AG04450 (cell line): ENCODE measurements around the gene TFPI. TPM values are rescaled to one million over a fixed set of nuclear protein-coding genes. Genes with fewer than 3 reads are reported as not detected.

Experiments used
- CTCF ChIA-PET: fragments of 300-600, 350-600 bp; formaldehyde crosslinking; extraction: SDS; loops from one replicate; lab custom pipeline; 2022; ENCODE audit warnings: antibody characterized with exemption, inconsistent platforms; lab: Charles Lee
- POLR2A ChIA-PET: fragments of 350-600 bp; formaldehyde crosslinking; extraction: SDS; loops from one replicate; lab custom pipeline; 2021; ENCODE audit warnings: antibody characterized with exemption, inconsistent platforms; lab: Yijun Ruan, JAX
- DNase-seq: peaks from one replicate; pipeline ENCODE4 v3.0.0-alpha.2; 2011; ENCODE audit warnings: low read depth, low spot score
- H3K27ac ChIP-seq: one replicate; pipeline ENCODE4 v1.5.1; 2012; ENCODE audit warnings: low read depth, low read length, control low read depth
- H3K27me3 ChIP-seq: one replicate; pipeline ENCODE4 v1.6.0; 2012; ENCODE audit warnings: low read length; ENCODE audit not compliant: control insufficient read depth, insufficient read depth
- H3K4me3 ChIP-seq: 2 replicates; pipeline ENCODE4 v1.5.1; 2011; ENCODE audit warnings: mild to moderate bottlenecking, low read depth, low read length, control low read depth
- H3K9me3 ChIP-seq: 2 replicates; pipeline ENCODE4 v1.5.1; 2012; ENCODE audit warnings: low read length; ENCODE audit not compliant: control insufficient read depth, insufficient read depth
- polyA plus RNA-seq: library from polyadenylated mRNA; depleted of rRNA; stranded (reverse); fragments of >200 nt; gene quantifications from 2 replicates; pipeline ENCODE4 v1.2.3, GENCODE V29; 2011
- TF ChIP-seq, protein P1 (sequence below): IDR thresholded peaks from 2 replicates; pipeline ENCODE4 v1.5.1; 2011; ENCODE audit warnings: low read depth, low read length, control low read depth, inconsistent platforms

Gene TFPI
- polyA plus RNA-seq, 1 experiment, result 91.2 TPM

DNA sequence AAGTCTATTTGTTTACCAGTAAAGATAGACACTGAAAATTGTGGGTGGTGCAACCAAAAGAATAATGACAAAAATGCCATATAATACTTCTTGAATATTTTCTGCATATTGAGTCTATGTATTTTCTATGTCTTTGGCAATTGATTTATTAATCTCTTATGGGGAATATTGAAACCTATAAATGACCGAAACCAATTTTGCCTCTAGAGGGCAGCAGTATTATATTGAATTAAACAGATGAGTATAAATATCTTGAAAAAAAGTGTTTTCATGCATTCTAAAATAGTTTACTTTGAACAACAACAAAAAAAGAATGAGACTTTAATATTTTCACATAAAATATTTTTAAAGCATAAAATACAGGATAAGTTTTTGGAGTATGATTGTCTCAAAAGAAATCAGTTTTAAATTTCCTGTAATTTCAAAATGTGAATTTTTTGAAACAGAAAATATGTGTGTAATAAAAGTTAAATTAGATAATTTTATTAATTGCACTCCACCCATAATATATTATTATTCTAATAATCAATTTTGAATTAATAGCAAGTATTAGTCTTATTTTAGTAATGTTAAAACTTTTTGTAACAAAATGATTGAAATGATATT, 56.3 kb downstream of the TFPI start:
- TF ChIP-seq, protein P1, sequence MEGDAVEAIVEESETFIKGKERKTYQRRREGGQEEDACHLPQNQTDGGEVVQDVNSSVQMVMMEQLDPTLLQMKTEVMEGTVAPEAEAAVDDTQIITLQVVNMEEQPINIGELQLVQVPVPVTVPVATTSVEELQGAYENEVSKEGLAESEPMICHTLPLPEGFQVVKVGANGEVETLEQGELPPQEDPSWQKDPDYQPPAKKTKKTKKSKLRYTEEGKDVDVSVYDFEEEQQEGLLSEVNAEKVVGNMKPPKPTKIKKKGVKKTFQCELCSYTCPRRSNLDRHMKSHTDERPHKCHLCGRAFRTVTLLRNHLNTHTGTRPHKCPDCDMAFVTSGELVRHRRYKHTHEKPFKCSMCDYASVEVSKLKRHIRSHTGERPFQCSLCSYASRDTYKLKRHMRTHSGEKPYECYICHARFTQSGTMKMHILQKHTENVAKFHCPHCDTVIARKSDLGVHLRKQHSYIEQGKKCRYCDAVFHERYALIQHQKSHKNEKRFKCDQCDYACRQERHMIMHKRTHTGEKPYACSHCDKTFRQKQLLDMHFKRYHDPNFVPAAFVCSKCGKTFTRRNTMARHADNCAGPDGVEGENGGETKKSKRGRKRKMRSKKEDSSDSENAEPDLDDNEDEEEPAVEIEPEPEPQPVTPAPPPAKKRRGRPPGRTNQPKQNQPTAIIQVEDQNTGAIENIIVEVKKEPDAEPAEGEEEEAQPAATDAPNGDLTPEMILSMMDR, result peak; percentile 60
- H3K4me3 ChIP-seq, result no peak overlapping the region
- no peak for DNase-seq
- H3K27me3 ChIP-seq, result no peaks in the 10 kb centered on the region
- POLR2A ChIA-PET, result no interaction called here
- H3K27ac ChIP-seq, result no peak overlapping the region
- H3K9me3 ChIP-seq, result peaks cover 3% of the 10 kb centered on the region; the same call in 1 of the 2 replicates
- CTCF ChIA-PET, result interaction anchor here (0.9 to 8.6 kb wide), 8 partner anchors 48 to 345 kb away, joined by 3 to 792 read pairs (median 26); no protein-coding TSS in a partner anchor

DNA sequence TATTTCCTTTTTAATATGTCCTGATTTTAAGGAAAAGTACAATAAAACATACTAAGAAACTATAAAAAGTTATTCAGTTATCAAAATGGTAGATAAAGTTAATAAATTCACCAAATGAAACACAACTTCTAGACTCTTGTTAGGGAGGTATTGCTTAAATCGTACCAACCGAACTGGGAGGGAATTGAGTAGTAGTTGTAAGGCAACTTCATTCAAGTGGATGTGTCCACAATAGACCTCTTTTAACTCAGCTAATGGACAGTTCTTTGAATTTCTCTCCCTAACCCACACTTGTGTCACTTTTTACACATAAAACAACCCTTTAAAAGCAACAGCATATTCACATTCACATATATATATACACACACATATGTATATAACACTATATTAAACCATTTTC, 57.1 kb downstream of the TFPI start:
- H3K9me3 ChIP-seq, result peaks cover 5% of the 10 kb centered on the region; the same call in 1 of the 2 replicates
- no peaks in the 10 kb centered on the region for H3K27me3 ChIP-seq
- no peak overlapping the region for H3K4me3 ChIP-seq
- no peak for DNase-seq
- TF ChIP-seq, protein P1, result no peak
- no peak overlapping the region for H3K27ac ChIP-seq
- ChIA-PET POLR2A (no interaction called here), CTCF (interaction anchor here (1.0 kb wide), 1 partner anchor 84 kb away, joined by 9 read pairs; no protein-coding TSS in a partner anchor)

DNA sequence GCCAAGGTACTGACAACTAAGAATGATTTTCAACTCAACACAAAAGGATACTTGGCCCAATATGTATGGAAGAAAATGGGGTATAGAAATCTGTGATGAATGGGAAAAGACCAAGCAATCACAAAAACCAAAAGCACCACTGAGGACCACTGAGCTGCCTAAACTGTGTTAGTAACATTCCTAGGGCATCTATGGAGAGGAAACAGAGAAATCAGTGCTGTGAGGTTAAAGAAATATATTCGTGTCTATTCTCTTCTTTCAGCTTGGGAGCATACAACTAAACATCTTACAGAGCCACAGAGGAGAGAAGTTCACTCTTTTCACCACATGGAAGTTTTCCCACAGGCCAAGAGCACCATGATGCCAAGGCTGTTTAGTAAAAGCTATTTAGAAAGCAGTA, 58.9 kb downstream of the TFPI start:
- ChIA-PET CTCF (interaction anchor here (0.5 to 1.8 kb wide), 3 partner anchors 30 to 348 kb away, joined by 3 to 32 read pairs (median 5); no protein-coding TSS in a partner anchor), POLR2A (no interaction called here)
- H3K9me3 ChIP-seq, result peaks cover 5% of the 10 kb centered on the region; the same call in 1 of the 2 replicates
- TF ChIP-seq, protein P1, result no peak
- DNase-seq, result no peak
- no peak overlapping the region for H3K4me3 ChIP-seq
- H3K27ac ChIP-seq, result no peak overlapping the region
- H3K27me3 ChIP-seq, result no peaks in the 10 kb centered on the region

DNA sequence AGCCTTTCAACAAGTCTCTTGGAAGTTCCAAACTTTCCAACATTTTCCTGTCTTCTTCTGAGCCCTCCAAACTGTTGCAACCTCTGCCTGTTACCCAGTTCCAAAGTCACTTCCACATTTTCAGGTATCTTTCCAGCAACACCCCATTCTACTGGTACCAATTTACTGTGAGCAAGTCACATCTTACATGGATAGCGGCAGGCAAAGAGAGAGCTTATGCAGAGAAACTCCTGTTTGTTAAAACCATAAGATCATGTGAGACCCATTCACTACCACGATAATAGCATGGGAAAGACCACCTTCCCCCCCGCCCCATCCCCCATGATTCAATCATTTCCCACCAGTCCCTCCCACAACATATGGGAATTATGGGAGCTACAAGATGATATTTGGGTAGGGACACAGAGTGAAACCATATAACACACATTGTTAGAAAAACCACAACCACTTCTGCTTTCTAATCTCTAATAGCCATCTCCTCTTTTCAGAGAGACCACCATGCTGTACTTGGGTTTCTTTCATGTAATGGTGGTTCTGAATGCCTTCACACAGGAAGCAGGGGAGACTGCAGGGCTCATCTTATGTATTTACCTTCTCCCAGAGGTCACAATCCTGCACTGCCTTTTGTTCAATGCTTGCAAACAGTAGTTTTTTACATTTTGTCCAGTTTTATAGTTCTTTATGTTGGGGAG, 60.2 kb downstream of the TFPI start:
- Histone ChIP-seq H3K4me3 (no peak overlapping the region), H3K9me3 (peaks cover 5% of the 10 kb centered on the region; the same call in 1 of the 2 replicates), H3K27me3 (no peaks in the 10 kb centered on the region), H3K27ac (no peak overlapping the region)
- no peak for DNase-seq
- ChIA-PET POLR2A (no interaction called here), CTCF (interaction anchor here (0.6 to 2.2 kb wide), 3 partner anchors 87 to 349 kb away, joined by 3 to 11 read pairs (median 3); no protein-coding TSS in a partner anchor)
- TF ChIP-seq, protein P1, result no peak

DNA sequence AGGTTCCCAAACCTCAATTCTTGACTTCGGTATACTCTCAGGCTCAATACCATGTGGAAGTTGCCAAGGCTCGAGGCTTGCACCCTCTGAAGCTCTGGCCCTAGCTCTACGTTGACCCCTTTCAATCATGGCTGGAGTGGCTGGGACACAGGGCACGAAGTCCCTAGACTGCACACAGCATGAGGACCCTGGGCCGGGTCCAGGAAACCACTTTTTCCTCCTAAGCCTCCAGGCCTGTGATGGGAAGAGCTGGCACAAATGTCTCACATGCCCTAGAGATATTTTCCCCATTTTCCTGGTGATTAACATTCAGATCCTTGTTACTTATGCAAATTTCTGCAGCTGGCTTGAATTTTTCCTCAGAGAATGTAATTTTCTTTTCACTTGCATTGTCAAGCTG, 61.1 kb downstream of the TFPI start:
- POLR2A ChIA-PET, result no interaction called here
- TF ChIP-seq, protein P1, result no peak

More for the DNA sequence above, 61.1 kb downstream of the TFPI start:
- peaks cover 5% of the 10 kb centered on the region; the same call in 1 of the 2 replicates for H3K9me3 ChIP-seq
- CTCF ChIA-PET, result interaction anchor here (1.4 to 2.2 kb wide), 2 partner anchors 88 to 350 kb away, joined by 3 to 11 read pairs; no protein-coding TSS in a partner anchor
- H3K27ac ChIP-seq, result no peak overlapping the region
- no peak for DNase-seq
- H3K27me3 ChIP-seq, result no peaks in the 10 kb centered on the region
- no peak overlapping the region for H3K4me3 ChIP-seq
